ENCODE data around the gene SDF4. TPM values are rescaled to one million over a fixed set of nuclear protein-coding genes. Genes with fewer than 3 reads are reported as not detected.

Gene SDF4
- total and polyA plus RNA-seq, 2 donors (not counting 1 experiment from before 2014, with no cell fraction given): 100 to 143 TPM

DNA sequence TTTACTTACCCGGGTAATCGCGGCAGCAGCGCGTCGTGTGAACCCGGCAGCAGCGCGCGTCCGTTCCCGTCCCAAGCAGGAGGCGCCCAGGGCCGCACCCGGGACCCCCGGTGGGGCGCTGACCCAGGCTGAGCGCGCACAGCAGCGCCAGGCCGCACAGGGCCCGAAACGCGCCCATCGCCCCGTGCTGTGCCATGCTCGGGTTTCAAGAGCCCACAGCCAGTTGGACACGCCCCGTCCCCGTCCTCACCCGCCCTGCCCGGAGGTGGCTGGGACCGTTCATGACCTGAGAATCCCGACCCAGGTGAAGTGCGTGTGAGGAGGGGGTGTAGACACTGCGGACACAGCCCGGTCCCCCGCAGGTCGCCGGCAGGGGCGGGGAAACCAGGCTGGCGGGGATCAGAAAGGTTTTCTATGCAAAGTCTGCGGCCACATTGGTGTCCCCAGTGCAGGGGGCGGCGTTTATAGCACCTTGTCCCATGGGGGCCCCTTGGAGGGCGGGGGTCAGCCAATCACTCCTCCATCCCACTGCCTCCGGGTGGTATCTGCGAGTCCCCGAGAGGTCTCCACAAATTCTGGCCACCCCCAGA, 25.3 kb downstream of the SDF4 start, which contains the start of gene TNFRSF18:
TNFRSF18 (minus strand) TSS at position 217 of the 590 bp plus-strand sequence; CDS start at position 196, 21 bp downstream.
- H3K27me3 ChIP-seq (replicated peaks in 1 of 4; ENCODE audit: control extremely low read depth in 1 of 4, control insufficient read depth in 3 of 4, insufficient read depth in 4 of 4, low read length in 3 of 4): peaks cover 0 to 40% (median 12%) of the 10 kb centered on the region in 4 experiments
- H3K4me3 ChIP-seq (ENCODE audit: control extremely low read depth in 1 of 5, extremely low read depth in 1 of 5, insufficient read depth in 1 of 5, low read depth in 2 of 5, low read length in 4 of 5): peak within 1 kb of the TSS in 4 of 5 experiments; percentile 34 to 61 (median 50)
- peak within 1 kb of the TSS; percentile 64 for H3K9ac ChIP-seq (ENCODE audit: low read length)
- no peaks in the 10 kb centered on the region for H3K9me3 Mint-ChIP-seq (ENCODE audit: insufficient read depth)
- POLR2A ChIA-PET: interaction anchor here (0.6 to 1.2 kb wide), 3 partner anchors 33 to 126 kb away, joined by 3 to 4 read pairs (median 4); partner anchors contain the start of gene TTLL10
- H3K4me1 ChIP-seq (ENCODE audit: control insufficient read depth in 2 of 2, insufficient read depth in 2 of 2, low read length in 2 of 2): peaks cover 44 to 50% of the 10 kb centered on the region in 2 donors
- no peak for TF ChIP-seq EZH2 (IDR thresholded peaks at IDR 0.05; ENCODE audit: borderline replicate concordance, insufficient read depth, low read depth, low read length, poor library complexity, severe bottlenecking)
- TF ChIP-seq, protein P1, sequence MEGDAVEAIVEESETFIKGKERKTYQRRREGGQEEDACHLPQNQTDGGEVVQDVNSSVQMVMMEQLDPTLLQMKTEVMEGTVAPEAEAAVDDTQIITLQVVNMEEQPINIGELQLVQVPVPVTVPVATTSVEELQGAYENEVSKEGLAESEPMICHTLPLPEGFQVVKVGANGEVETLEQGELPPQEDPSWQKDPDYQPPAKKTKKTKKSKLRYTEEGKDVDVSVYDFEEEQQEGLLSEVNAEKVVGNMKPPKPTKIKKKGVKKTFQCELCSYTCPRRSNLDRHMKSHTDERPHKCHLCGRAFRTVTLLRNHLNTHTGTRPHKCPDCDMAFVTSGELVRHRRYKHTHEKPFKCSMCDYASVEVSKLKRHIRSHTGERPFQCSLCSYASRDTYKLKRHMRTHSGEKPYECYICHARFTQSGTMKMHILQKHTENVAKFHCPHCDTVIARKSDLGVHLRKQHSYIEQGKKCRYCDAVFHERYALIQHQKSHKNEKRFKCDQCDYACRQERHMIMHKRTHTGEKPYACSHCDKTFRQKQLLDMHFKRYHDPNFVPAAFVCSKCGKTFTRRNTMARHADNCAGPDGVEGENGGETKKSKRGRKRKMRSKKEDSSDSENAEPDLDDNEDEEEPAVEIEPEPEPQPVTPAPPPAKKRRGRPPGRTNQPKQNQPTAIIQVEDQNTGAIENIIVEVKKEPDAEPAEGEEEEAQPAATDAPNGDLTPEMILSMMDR (IDR thresholded peaks at IDR 0.05): no peak
- no peak within 1 kb of the TSS for H3K27ac ChIP-seq (ENCODE audit: low read length in 2 of 2)
- DNase-seq: peak; percentile 72
- WGBS (ENCODE audit: insufficient coverage): under 1% methylated on average over 49 of the region's 49 CpGs
- no peaks in the 10 kb centered on the region for H4K20me1 ChIP-seq (ENCODE audit: control insufficient read depth, insufficient read depth, low read length, poor library complexity, severe bottlenecking)
- H3K79me2 ChIP-seq (ENCODE audit: control insufficient read depth, insufficient read depth, low read length): no peaks in the 10 kb centered on the region
- peaks cover 9% of the 10 kb centered on the region for H3K27me3 Mint-ChIP-seq
- CTCF ChIA-PET: interaction anchor here (1.0 to 4.9 kb wide), 2 partner anchors 84 to 85 kb away, joined by 3 to 39 read pairs; no protein-coding TSS in a partner anchor
- no peaks in the 10 kb centered on the region for H3K36me3 ChIP-seq (replicated peaks in 1 of 2; ENCODE audit: control extremely low read depth in 1 of 2, control insufficient read depth in 1 of 2, extremely low read depth in 1 of 2, insufficient read depth in 2 of 2, low read length in 1 of 2)
- H3K4me1 Mint-ChIP-seq: peaks cover 27% of the 10 kb centered on the region
- peaks cover 0 to 19% (median 0%) of the 10 kb centered on the region in 3 donors for H3K9me3 ChIP-seq (ENCODE audit: control extremely low read depth in 1 of 3, control insufficient read depth in 2 of 3, insufficient read depth in 1 of 3, low read length in 2 of 3)
- ATAC-seq (ENCODE audit: low read depth): peak; percentile 46
- peak within 1 kb of the TSS; percentile 88 for H3K4me3 Mint-ChIP-seq
- H3K27ac Mint-ChIP-seq: peak within 1 kb of the TSS; percentile 63
- peak within 1 kb of the TSS; percentile 76 for H2AFZ ChIP-seq (ENCODE audit: insufficient read depth, low read depth, low read length, poor library complexity, severe bottlenecking)
- peak within 1 kb of the TSS; percentile 97 for H3K4me2 ChIP-seq (replicated peaks; ENCODE audit: low read depth, low read length, poor library complexity, severe bottlenecking)
- intact Hi-C loops (cut with micrococcal nuclease): loop anchor here (5.0 to 10.0 kb wide), 2 partner anchors 49 to 172 kb away; no protein-coding TSS in a partner anchor

Data from B cell (primary cell).